Loucy (cell line): ENCODE data around the gene CEP57L1.

ENCODE experiments used
- H2AFZ ChIP-seq: fragments of 200-600 bp; sonication (generic); 2 replicates; pipeline ENCODE4 v1.6.0; 2016; ENCODE audit warnings: antibody characterized with exemption, mild to moderate bottlenecking, low read length, moderate library complexity
- H3F3A ChIP-seq: fragments of 200-600 bp; 2 replicates; pipeline ENCODE4 v1.6.0; 2016; ENCODE audit warnings: antibody characterized with exemption, low read depth, mild to moderate bottlenecking
- H3K27me3 ChIP-seq: fragments of 200-600 bp; sonication (generic); 2 replicates; pipeline ENCODE4 v1.6.1; 2014; ENCODE audit warnings: low read length, mild to moderate bottlenecking; ENCODE audit not compliant: insufficient read depth, poor library complexity, severe bottlenecking
- H3K36me3 ChIP-seq: fragments of 200-600 bp; sonication (generic); 2 replicates; pipeline ENCODE4 v1.6.1; 2016; ENCODE audit warnings: low read length; ENCODE audit not compliant: insufficient read depth
- H3K4me1 ChIP-seq: fragments of 200-600 bp; sonication (generic); 2 replicates; pipeline ENCODE4 v1.5.1; 2014; ENCODE audit warnings: low read length, mild to moderate bottlenecking; ENCODE audit not compliant: insufficient read depth, poor library complexity, severe bottlenecking
- H3K4me2 ChIP-seq: fragments of 200-600 bp; sonication (generic); 2 replicates; pipeline ENCODE4 v1.6.0; 2014; ENCODE audit warnings: antibody characterized with exemption, low read length, low read depth, mild to moderate bottlenecking; ENCODE audit not compliant: poor library complexity, severe bottlenecking
- H3K4me3 ChIP-seq: fragments of 200-600 bp; sonication (generic); 2 replicates; pipeline ENCODE4 v1.5.1; 2014; ENCODE audit warnings: low read length, mild to moderate bottlenecking, mixed read lengths; ENCODE audit not compliant: poor library complexity, severe bottlenecking
- H3K79me2 ChIP-seq: fragments of 200-600 bp; sonication (generic); 2 replicates; pipeline ENCODE4 v1.6.1; 2014; ENCODE audit warnings: low read length; ENCODE audit not compliant: insufficient read depth
- H3K9ac ChIP-seq: fragments of 200-600 bp; sonication (generic); 2 replicates; pipeline ENCODE4 v1.6.0; 2014; ENCODE audit warnings: mild to moderate bottlenecking, low read depth, low read length, moderate library complexity; ENCODE audit not compliant: poor library complexity, severe bottlenecking
- H3K9me2 ChIP-seq: fragments of 200-600 bp; sonication (generic); replicated peaks from 2 replicates; pipeline ENCODE4 v1.6.1; 2016; ENCODE audit warnings: low read depth, low read length, mixed read lengths
- H3K9me3 ChIP-seq: fragments of 200-600 bp; sonication (generic); 2 replicates; pipeline ENCODE4 v1.6.1; 2014; ENCODE audit warnings: mild to moderate bottlenecking, antibody characterized with exemption, low read length, low read depth; ENCODE audit not compliant: insufficient read depth
- H4K20me1 ChIP-seq: fragments of 200-600 bp; sonication (generic); 2 replicates; pipeline ENCODE4 v1.6.0; 2014; ENCODE audit warnings: antibody characterized with exemption, low read length, mild to moderate bottlenecking; ENCODE audit not compliant: insufficient read depth, poor library complexity, severe bottlenecking
- EZH2phosphoT487 ChIP-seq: fragments of 200-600 bp; IDR thresholded peaks from 2 replicates; pipeline ENCODE4 v1.6.1; 2018; ENCODE audit warnings: antibody characterized with exemption, mild to moderate bottlenecking, moderate library complexity, borderline replicate concordance
- TF ChIP-seq, protein P1 (sequence below): fragments of 200-600 bp; sonication (generic); conservative IDR thresholded peaks from 2 replicates; pipeline ENCODE4 v1.5.1; 2014; ENCODE audit warnings: mild to moderate bottlenecking, antibody characterized with exemption, low read length

The CEP57L1 gene

DNA sequence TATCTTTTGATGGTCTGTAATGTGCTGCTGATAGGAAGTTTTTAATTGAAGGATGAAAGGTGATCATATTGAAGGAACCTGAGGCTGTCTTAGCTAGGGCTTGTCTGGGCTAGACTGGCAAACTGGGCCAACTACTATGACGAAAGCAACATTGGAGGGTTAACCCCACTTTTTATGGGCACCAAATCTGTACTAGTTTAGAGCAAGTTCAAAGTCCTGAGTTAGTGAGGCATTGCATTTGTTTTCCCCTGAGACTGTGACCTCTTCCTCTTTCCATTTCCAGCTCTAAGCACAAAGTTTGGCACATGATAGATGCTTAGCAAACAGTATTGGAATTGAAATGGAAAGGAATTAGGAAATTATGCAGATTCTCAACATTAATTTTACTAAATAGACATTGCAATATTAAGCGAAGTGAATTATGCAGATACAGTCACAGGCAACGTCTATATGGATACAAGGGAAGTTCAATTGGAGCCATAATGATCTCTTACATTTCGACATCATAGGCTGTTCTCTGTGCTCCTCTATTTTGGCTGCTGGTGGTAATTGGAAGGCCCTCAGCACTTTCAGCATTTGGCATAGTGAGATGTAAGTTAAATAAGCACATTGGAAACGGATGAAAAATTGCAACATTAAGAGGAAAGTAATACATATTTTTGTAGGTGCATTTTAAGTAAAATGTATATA lies 22.2 kb downstream of the CEP57L1 start:
- no peak overlapping the region for H3K4me3 ChIP-seq
- peak overlapping the region; percentile 17 for H3K9ac ChIP-seq
- no peaks in the 10 kb centered on the region for H3F3A ChIP-seq
- TF ChIP-seq, protein P1, sequence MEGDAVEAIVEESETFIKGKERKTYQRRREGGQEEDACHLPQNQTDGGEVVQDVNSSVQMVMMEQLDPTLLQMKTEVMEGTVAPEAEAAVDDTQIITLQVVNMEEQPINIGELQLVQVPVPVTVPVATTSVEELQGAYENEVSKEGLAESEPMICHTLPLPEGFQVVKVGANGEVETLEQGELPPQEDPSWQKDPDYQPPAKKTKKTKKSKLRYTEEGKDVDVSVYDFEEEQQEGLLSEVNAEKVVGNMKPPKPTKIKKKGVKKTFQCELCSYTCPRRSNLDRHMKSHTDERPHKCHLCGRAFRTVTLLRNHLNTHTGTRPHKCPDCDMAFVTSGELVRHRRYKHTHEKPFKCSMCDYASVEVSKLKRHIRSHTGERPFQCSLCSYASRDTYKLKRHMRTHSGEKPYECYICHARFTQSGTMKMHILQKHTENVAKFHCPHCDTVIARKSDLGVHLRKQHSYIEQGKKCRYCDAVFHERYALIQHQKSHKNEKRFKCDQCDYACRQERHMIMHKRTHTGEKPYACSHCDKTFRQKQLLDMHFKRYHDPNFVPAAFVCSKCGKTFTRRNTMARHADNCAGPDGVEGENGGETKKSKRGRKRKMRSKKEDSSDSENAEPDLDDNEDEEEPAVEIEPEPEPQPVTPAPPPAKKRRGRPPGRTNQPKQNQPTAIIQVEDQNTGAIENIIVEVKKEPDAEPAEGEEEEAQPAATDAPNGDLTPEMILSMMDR: no peak
- no peak for TF ChIP-seq EZH2phosphoT487
- H2AFZ ChIP-seq: no peak overlapping the region
- H3K9me2 ChIP-seq: no peaks in the 10 kb centered on the region
- H4K20me1 ChIP-seq: no peaks in the 10 kb centered on the region
- H3K36me3 ChIP-seq: no peaks in the 10 kb centered on the region
- H3K4me1 ChIP-seq: peaks cover 44% of the 10 kb centered on the region
- H3K79me2 ChIP-seq: peaks cover 80% of the 10 kb centered on the region
- no peaks in the 10 kb centered on the region for H3K27me3 ChIP-seq
- H3K4me2 ChIP-seq: peak overlapping the region; percentile 37
- H3K9me3 ChIP-seq: no peaks in the 10 kb centered on the region

DNA sequence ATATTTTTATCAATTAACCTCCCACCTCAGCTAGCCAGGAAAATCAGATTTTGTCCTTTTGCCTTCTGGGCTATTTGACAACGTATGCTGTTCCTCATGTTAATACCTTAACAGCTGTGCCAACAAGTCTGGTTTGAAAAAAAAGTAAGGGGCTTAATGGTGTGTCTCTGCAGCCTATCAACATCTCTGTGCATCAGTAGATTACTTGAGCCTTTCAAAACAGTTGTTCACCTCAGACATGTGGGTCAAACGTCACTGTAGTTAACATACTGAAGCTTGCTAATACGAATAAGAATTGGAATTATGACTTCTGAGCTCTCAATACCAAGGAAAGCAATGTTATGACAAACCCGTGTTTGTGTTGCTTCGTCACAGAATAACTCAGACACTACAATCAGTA lies 23.0 kb downstream of the CEP57L1 start:
- Histone ChIP-seq H3F3A (no peaks in the 10 kb centered on the region), H2AFZ (no peak overlapping the region), H4K20me1 (no peaks in the 10 kb centered on the region), H3K4me2 (no peak overlapping the region), H3K36me3 (no peaks in the 10 kb centered on the region), H3K27me3 (no peaks in the 10 kb centered on the region), H3K9me2 (no peaks in the 10 kb centered on the region), H3K4me3 (no peak overlapping the region), H3K9me3 (no peaks in the 10 kb centered on the region), H3K79me2 (peaks cover 85% of the 10 kb centered on the region), H3K4me1 (peaks cover 41% of the 10 kb centered on the region), H3K9ac (no peak overlapping the region)
- TF ChIP-seq, protein P1: no peak
- no peak for TF ChIP-seq EZH2phosphoT487

DNA sequence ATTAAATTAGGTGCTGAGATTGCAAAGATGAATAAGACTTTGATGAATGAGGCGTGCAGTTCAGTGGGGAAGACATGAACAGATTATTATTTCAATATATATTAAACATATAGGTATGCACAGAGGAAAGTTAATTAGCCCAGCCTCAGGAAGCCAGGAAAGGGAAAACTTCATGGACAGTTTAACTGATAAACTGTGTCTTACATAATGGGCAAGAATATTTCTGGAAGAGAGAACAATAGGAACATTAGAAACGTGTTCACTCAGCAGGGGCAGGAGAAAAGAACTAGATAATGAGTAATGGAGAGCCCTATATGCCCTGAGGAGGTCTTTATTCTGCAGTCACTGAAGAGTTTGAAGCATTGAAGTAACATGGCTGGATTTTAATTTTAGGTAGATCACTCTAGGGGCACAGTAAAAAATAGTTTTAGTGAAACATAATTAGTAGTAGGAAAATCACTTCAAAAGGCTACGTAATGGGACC lies 23.6 kb downstream of the CEP57L1 start:
- Histone ChIP-seq H3K4me3 (no peak overlapping the region), H2AFZ (no peak overlapping the region), H3F3A (no peaks in the 10 kb centered on the region), H3K9ac (no peak overlapping the region), H3K4me2 (no peak overlapping the region), H3K79me2 (peaks cover 87% of the 10 kb centered on the region), H3K9me3 (no peaks in the 10 kb centered on the region), H3K36me3 (no peaks in the 10 kb centered on the region), H3K4me1 (peaks cover 41% of the 10 kb centered on the region), H3K9me2 (no peaks in the 10 kb centered on the region), H3K27me3 (no peaks in the 10 kb centered on the region), H4K20me1 (no peaks in the 10 kb centered on the region)
- TF ChIP-seq EZH2phosphoT487: no peak
- TF ChIP-seq, protein P1: no peak
